HG02870 (cell line): ENCODE data around the gene ATP8B3.
"Not testable (repeated sequence)": the region's sequence is repeated elsewhere in the genome, so short reads cannot be mapped to it uniquely, and the experiment has no call there.

Experiments used
- ATAC-seq: cut with Tn5 transposase; IDR thresholded peaks from one replicate; pipeline ENCODE4 v1.9.1; 2021; ENCODE audit warnings: mild to moderate bottlenecking, moderate library complexity; ENCODE audit not compliant: unreplicated experiment

ATP8B3 gene

GRCh38 chr19:1804858-1805257 is 7.2 kb downstream of the ATP8B3 start:
- ATAC-seq = no peak

GRCh38 chr19:1799695-1800342 is 12.3 kb downstream of the ATP8B3 start:
- no peak for ATAC-seq

DNA sequence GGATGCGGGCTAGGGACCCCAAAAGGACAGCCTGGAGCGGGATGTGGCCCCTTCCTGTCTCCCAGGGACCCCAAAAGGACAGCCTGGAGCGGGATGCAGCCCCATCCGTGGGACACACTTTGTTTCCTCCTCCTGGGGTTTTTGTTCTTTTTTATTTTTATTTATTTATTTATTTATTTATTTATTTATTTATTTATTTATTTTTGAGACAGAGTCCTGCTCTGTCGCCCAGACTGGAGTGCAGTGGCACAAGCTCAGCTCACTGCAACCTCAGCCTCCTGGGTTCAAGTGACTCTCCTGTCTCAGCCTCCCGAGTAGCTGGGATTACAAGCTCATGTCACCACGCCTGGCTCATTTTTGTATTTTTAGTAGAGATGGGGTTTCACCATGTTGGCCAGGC is 14.8 kb downstream of the ATP8B3 start:
- not testable (repeated sequence) for ATAC-seq

DNA sequence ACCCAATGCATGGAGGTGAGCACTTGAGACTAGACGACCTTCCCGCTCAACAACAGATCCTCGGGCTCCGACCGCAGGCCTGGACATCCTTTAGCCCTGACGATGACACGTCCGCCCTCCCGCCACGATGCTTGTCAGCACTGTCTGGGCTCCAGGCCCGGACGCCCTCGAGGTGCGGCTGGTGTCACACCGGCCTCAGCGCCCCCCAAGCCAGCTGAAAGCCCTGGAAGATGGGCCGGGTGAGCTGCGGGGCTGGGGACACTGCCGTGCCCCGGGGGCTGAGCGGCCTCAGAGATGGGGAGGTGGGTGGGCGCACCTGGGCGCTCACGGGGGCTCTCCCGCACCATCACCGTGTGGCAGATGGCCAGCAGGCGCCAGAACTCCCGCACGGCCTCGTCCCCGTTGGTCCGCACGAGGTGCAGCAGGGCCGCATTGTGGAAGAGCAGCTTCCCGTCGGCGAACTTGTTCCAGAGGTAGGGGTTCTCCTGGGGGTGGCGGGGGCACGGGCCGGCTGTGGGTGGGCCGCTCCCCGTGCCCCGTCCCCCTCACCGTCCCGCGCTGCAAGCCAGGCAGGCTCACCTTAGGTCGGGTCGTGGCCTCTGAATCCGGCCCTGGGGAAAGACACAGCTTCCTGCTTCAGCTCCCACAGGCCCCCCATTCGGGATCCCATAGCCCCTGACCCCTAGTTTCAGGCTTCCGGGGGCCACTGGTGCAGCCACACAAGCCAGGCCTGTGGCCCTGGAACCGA is 15.5 kb downstream of the ATP8B3 start:
- no peak for ATAC-seq

DNA sequence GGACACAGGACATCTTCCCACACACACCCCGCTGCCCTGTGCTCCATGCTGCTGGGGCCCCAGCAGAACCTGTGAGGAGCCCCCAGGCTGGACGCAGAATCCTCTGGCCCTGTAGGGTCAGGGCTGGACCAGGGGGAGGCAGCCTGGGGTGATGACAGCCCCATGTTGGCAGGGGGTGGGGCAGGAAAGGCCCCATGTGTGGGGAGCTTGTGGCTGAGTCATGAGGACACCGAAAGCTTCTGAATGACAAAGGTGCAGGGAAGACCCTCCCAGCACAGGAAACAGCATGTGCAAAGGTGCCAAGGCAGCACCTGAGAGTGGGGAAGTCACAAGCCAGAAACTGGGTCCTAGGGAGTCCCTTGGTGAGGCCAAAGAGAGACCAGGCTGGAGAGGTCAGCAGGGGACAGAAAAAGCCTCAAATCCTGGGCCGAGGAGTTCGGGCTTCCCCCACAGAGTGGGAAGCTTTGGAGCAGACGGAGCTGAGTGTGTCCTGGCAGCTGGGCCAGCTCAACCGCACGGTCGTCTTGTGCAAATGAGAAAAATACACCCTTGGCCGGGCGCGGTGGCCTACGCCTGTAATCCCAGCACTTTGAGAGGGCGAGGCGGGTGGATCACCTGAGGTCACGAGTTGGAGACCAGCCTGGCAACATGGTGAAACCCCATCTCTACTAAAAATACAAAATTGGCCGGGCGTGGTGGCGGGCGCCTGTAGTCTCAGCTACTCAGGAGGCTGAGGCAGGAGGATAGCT is 17.5 kb downstream of the ATP8B3 start:
- no peak for ATAC-seq

GRCh38 chr19:1791879-1792278 is 20.2 kb downstream of the ATP8B3 start:
- no peak for ATAC-seq

- ATAC-seq = no peak
These were observed 21.9 kb downstream of the ATP8B3 start for GRCh38 chr19:1790054-1790792.

GRCh38 chr19:1789261-1790041 is 22.6 kb downstream of the ATP8B3 start:
- no peak for ATAC-seq

DNA sequence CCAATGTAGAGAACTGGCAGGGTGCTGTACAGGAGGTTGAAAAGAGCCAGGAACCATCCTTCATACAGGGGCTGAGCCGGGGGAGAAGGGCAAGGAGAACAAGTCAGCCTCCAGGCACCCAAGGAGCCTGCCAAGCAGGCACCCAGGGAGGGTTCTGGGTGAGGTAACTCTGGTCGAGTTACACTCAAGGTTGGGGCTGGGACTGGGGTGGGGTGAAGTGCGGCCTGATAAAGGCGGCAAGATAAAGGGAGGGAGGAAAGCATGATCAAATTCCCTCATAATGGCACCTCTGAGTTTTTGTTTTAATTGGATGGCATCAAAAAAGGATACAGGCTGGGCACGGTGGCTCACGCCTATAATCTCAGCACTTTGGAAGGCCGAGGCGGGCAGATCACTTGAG is 25.0 kb downstream of the ATP8B3 start:
- no peak for ATAC-seq

DNA sequence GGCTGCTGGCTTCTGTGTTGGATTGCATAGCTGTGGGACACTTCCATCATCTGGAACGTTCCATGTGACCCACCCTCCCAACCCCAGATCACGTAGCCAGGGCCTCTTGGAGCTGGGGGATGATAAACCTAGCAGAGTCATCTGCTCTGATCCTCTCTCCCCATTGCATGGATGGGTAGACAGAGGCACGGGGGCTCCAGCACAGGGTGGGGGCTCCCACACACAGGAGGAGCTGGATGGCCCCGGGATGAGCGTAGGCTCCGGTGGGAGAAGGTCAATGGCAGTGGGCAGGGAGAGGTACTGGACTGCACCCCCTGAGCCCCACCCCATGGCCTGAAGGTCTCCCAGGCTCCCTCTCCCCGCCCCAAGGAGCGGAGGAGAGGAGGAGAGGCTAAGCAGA is 25.4 kb downstream of the ATP8B3 start:
- ATAC-seq = no peak

DNA sequence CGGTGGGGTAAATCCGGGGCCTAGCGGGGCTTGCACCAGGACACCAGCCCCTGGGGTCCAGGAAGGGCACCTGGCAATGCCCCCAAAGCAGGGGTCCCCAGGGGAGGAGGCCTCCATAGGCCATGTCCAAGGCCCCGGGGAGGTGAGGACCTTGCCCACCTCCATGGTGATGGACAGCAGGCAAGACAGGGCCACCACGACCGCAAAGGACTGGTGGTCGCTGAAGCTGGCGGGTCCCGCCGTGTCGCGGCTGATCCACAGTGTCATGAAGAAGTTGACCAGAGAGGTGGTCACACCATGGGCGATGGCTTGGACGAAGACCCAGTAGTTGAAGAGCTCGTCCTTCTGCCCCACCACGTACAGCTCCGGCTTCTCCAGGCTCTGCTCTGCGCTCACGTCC is 26.8 kb downstream of the ATP8B3 start:
- no peak for ATAC-seq

DNA sequence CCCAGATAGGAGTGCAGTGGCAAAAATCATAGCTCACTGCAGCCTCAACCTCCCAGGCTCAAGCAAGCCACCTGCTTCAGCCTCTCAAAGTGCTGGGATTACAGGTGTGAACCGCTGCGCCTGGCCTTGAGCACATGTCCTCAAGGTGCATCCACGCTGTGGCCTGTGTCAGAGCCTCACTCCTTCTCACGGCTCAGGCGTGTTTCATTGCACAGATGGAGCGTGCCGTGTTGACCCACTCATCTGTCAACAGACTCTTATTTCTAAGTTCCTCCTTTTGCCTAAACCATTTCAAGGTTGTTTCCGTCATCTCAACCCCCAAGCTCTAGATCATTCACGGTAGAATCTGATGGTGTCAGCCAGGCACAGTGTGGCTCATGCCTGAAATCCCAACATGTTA is 28.2 kb downstream of the ATP8B3 start:
- no peak for ATAC-seq

GRCh38 chr19:1783354-1783753 is 28.7 kb downstream of the ATP8B3 start:
- ATAC-seq = no peak

- no peak for ATAC-seq
These were observed 29.6 kb downstream of the ATP8B3 start for GRCh38 chr19:1782521-1782920.

- no peak for ATAC-seq
These were observed 31.7 kb downstream of the ATP8B3 start for GRCh38 chr19:1780272-1780958.

- no peak for ATAC-seq
These were observed 32.5 kb downstream of the ATP8B3 start for GRCh38 chr19:1779574-1779973.

DNA sequence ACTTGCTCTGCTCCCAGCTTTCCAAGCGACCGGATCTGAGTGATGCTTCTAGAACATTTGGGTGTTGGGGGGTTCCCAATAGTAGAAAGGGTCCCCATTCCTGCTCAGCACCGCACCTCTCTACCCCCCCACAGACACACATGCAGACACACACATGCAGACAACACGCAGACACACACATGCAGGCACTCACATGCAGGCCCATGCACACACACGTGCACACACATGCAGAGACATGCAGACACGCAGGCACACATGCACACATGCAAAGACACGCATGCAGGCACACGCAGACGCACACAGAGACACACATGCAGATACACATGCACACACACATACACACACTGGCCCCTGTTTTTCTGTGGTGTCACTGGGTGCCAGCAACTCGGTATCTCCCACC is 34.9 kb downstream of the ATP8B3 start:
- no peak for ATAC-seq

GRCh38 chr19:1776606-1777147 is 35.4 kb downstream of the ATP8B3 start:
- ATAC-seq = no peak

DNA sequence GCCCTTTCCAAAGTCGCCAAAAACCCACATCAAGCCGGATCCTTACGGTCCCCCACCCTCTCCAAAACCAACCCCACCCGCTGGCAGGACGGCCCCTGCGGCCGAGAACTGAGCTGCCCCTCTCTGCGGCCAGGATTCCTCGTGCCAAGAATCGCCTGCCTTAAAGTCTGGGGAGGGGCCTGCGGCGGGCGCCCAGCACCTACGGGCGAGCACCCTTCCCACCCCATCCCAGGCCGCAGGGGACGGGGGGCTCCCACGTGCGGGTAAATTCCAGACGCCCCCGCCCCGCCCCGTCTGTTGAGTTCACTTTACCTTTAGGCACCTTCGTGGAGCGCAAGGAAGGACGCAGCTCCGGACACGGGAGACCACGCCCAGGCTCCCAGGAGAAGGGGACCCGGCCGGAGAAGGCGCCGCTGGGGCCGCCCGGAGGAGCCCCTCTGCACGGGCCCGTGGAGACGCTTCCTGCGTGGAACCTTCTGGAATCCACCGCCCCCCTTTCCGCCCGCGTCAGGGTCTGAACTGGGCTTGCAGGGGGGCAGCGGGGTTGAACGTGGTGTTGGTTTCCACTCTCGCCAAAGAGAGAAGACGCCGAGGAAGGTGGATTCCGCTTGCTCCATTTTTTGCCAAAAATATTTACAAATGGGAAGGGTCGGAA is 36.0 kb downstream of the ATP8B3 start:
- no peak for ATAC-seq
